K562 (cell line): ENCODE results near the gene ZNF577. TPM values are rescaled to one million over a fixed set of nuclear protein-coding genes. Genes with fewer than 3 reads are reported as not detected.
A peak's percentile ranks its signal among the peaks of the same experiment; 100 is the strongest.

ENCODE experiments used
- BCL6 ChIP-seq: fragments of 250-450 bp; sonication (Bioruptor Pico); IDR thresholded peaks from 2 replicates; pipeline ENCODE4 v1.4.0; 2020
- HDAC6 ChIP-seq: IDR thresholded peaks from 2 replicates; pipeline ENCODE4 v1.6.1; 2012; ENCODE audit warnings: low read depth, mild to moderate bottlenecking, control low read depth, inconsistent platforms, low read length, moderate library complexity
- NCOA4 ChIP-seq: fragments of 450-650 bp; IDR thresholded peaks from 2 replicates; pipeline ENCODE4 v1.6.1; 2018; ENCODE audit warnings: mild to moderate bottlenecking; ENCODE audit not compliant: partially characterized antibody
- NFXL1 ChIP-seq: fragments of 450-650 bp; formaldehyde crosslinking; IDR thresholded peaks from 2 replicates; pipeline ENCODE4 v1.4.0; 2021; ENCODE audit warnings: mild to moderate bottlenecking
- RBM17 ChIP-seq: fragments of 200-400 bp; formaldehyde crosslinking; IDR thresholded peaks from 2 replicates; pipeline ENCODE4 v1.6.1; 2017; ENCODE audit warnings: low read depth, mild to moderate bottlenecking, low read length, borderline replicate concordance
- SMARCB1 ChIP-seq: IDR thresholded peaks from 2 replicates; pipeline ENCODE4 v1.6.1; 2011; ENCODE audit warnings: improper control_type of control experiment, low read depth; ENCODE audit not compliant: insufficient read length
- XRCC5 ChIP-seq: fragments of 200-400 bp; formaldehyde crosslinking; IDR thresholded peaks from 2 replicates; pipeline ENCODE4 v1.6.1; 2017; ENCODE audit warnings: low read depth, mild to moderate bottlenecking, low read length
- ZC3H4 ChIP-seq: sonication (generic); formaldehyde crosslinking; IDR thresholded peaks from 2 replicates; pipeline ENCODE4 v1.9.0; 2021; ENCODE audit warnings: missing genetic modification reagents, borderline replicate concordance
- ZFP1 ChIP-seq: fragments of 450-650 bp; formaldehyde crosslinking; IDR thresholded peaks from 2 replicates; pipeline ENCODE4 v1.4.0; 2020; ENCODE audit warnings: mild to moderate bottlenecking, mixed read lengths
- ZNF165 ChIP-seq: fragments of 250-450 bp; sonication (Bioruptor Pico); IDR thresholded peaks from 2 replicates; pipeline ENCODE4 v1.4.0; 2020; ENCODE audit warnings: borderline replicate concordance
- ZNF644 ChIP-seq: fragments of 200-800 bp; sonication (Bioruptor generic); IDR thresholded peaks from 2 replicates; pipeline ENCODE4 v1.6.1; 2016; ENCODE audit warnings: low read depth, missing genetic modification characterization, missing compliant biosample characterization
- polyA plus RNA-seq, 8 experiments: library from polyadenylated mRNA; depleted of rRNA in 4 of 8; stranded (reverse) in 5 of 8; unstranded in 3 of 8; fragments of >200 nt; fragmentation: Nextera tagmentation in 2 of 8; fragmentation: Illumina TruSeq in 1 of 8; extraction: Ambion mirVana in 2 of 8; extraction: Trizol in 1 of 8; gene quantifications; 2 replicates each; pipeline versions ENCODE4 v1.2.1 to v1.2.3, GENCODE V29; 2011 to 2014; ENCODE audit warnings: inconsistent platforms in 1 of 8, missing spikeins in 1 of 8
- total RNA-seq, 7 experiments: library from RNA; depleted of rRNA in 6 of 7; stranded (reverse); fragments of >200 nt in 6 of 7; fragmentation: Illumina TruSeq in 2 of 7; extraction: Trizol in 2 of 7; gene quantifications; 2 replicates each; pipeline versions ENCODE4 v1.2.1 to v1.2.3, GENCODE V29; 2011 to 2021; ENCODE audit warnings: low replicate concordance in 1 of 7
- TF ChIP-seq, protein P1 (sequence below): sonication (generic); formaldehyde crosslinking; IDR thresholded peaks from 2 replicates; pipeline ENCODE4 v1.8.1; 2023; ENCODE audit warnings: mild to moderate bottlenecking, missing genetic modification reagents
- TF ChIP-seq, protein P2 (sequence below): sonication (generic); formaldehyde crosslinking; IDR thresholded peaks from 2 replicates; pipeline ENCODE4 v1.8.0; 2023; ENCODE audit warnings: mild to moderate bottlenecking, missing genetic modification reagents
- TF ChIP-seq, protein P3 (sequence below), 3 experiments: fragments of 200-800 bp in 1 of 3; fragments of 250-450 bp in 1 of 3; fragments of 450-650 bp in 1 of 3; sonication (Bioruptor Pico) in 1 of 3; sonication (Bioruptor generic) in 1 of 3; formaldehyde crosslinking in 1 of 3; IDR thresholded peaks; 2 replicates each; pipeline versions ENCODE4 v1.6.1 to v1.8.0; 2016 to 2022; ENCODE audit warnings: mild to moderate bottlenecking in 2 of 3, missing genetic modification characterization in 2 of 3, missing compliant biosample characterization in 1 of 3, moderate library complexity in 1 of 3
- TF ChIP-seq, protein P4 (sequence below): sonication (generic); formaldehyde crosslinking; IDR thresholded peaks from 2 replicates; pipeline ENCODE4 v1.8.0; 2022; ENCODE audit warnings: mild to moderate bottlenecking, missing genetic modification reagents
- TF ChIP-seq, protein P5 (sequence below), 2 experiments: IDR thresholded peaks; 2 replicates each; pipeline ENCODE4 v1.6.1; 2011; ENCODE audit warnings: borderline replicate concordance in 1 of 2, control low read depth in 1 of 2, low read depth in 1 of 2, low read length in 1 of 2, mild to moderate bottlenecking in 1 of 2, mixed read lengths in 1 of 2, moderate library complexity in 1 of 2; ENCODE audit not compliant: insufficient read depth in 1 of 2, insufficient read length in 1 of 2, poor library complexity in 1 of 2, severe bottlenecking in 1 of 2; ENCODE audit errors: extremely low read depth in 1 of 2

Gene ZNF577
- total and polyA plus RNA-seq, 9 of the 15 experiments (the other 6 are each of a cell fraction or from before 2014, with no cell fraction given), result 1.3 to 12.7 (median 7.0) TPM

DNA sequence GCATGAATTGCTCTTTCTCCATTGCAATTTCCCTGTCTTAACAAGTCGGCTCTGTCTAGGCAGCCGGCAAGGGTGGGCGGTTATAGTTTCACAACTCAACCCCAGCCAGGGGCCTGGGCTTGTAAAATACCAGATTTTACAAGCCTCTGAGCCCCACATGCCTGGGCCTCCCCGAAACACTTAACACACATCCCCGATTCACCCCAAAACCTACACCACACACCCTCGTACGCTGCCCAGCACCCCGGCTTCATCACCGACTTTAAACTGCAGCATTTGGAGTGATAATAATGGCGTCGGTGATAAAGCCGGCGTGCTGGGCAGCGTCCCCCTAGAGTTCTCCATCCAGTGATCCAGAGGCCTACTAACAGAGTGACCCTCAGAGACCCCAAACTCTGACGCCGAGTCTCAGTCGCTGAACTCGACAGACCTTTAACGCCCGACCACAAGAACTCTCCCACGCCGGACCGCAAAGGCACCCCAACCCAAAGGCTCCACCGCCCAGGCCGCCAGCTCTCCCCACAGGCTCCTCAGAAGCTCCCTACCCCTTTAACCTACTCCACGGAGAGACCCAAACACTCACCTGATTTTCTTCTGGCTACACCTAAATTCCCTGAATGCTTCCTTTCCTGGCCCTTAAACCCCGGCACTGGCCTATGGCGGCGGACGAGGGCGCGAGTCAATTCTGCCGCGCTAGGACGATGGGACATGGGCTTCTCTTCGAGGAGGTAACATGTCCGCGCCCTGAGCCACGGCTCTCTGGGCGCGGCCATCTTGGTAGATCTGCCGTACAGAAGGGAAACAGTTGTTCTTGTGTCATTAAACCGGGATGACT, 16.8 kb upstream of the ZNF577 start, which contains the start of gene ZNF649 (continued):
- TF ChIP-seq XRCC5 (no peak; the same call in 1 of the 2 replicates), HDAC6 (no peak), ZC3H4 (CRISPR knock-in tag) (no peak), ZNF644 (tag) (peak; percentile 95), NFXL1 (CRISPR knock-in tag) (no peak), BCL6 (CRISPR knock-in tag) (no peak), NCOA4 (no peak), RBM17 (no peak), ZNF165 (no peak), ZFP1 (no peak), SMARCB1 (no peak)
- TF ChIP-seq, protein P1, sequence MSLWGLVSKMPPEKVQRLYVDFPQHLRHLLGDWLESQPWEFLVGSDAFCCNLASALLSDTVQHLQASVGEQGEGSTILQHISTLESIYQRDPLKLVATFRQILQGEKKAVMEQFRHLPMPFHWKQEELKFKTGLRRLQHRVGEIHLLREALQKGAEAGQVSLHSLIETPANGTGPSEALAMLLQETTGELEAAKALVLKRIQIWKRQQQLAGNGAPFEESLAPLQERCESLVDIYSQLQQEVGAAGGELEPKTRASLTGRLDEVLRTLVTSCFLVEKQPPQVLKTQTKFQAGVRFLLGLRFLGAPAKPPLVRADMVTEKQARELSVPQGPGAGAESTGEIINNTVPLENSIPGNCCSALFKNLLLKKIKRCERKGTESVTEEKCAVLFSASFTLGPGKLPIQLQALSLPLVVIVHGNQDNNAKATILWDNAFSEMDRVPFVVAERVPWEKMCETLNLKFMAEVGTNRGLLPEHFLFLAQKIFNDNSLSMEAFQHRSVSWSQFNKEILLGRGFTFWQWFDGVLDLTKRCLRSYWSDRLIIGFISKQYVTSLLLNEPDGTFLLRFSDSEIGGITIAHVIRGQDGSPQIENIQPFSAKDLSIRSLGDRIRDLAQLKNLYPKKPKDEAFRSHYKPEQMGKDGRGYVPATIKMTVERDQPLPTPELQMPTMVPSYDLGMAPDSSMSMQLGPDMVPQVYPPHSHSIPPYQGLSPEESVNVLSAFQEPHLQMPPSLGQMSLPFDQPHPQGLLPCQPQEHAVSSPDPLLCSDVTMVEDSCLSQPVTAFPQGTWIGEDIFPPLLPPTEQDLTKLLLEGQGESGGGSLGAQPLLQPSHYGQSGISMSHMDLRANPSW (CRISPR knock-in tag), result no peak
- TF ChIP-seq, protein P2, sequence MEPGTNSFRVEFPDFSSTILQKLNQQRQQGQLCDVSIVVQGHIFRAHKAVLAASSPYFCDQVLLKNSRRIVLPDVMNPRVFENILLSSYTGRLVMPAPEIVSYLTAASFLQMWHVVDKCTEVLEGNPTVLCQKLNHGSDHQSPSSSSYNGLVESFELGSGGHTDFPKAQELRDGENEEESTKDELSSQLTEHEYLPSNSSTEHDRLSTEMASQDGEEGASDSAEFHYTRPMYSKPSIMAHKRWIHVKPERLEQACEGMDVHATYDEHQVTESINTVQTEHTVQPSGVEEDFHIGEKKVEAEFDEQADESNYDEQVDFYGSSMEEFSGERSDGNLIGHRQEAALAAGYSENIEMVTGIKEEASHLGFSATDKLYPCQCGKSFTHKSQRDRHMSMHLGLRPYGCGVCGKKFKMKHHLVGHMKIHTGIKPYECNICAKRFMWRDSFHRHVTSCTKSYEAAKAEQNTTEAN, result no peak
- TF ChIP-seq, protein P3, sequence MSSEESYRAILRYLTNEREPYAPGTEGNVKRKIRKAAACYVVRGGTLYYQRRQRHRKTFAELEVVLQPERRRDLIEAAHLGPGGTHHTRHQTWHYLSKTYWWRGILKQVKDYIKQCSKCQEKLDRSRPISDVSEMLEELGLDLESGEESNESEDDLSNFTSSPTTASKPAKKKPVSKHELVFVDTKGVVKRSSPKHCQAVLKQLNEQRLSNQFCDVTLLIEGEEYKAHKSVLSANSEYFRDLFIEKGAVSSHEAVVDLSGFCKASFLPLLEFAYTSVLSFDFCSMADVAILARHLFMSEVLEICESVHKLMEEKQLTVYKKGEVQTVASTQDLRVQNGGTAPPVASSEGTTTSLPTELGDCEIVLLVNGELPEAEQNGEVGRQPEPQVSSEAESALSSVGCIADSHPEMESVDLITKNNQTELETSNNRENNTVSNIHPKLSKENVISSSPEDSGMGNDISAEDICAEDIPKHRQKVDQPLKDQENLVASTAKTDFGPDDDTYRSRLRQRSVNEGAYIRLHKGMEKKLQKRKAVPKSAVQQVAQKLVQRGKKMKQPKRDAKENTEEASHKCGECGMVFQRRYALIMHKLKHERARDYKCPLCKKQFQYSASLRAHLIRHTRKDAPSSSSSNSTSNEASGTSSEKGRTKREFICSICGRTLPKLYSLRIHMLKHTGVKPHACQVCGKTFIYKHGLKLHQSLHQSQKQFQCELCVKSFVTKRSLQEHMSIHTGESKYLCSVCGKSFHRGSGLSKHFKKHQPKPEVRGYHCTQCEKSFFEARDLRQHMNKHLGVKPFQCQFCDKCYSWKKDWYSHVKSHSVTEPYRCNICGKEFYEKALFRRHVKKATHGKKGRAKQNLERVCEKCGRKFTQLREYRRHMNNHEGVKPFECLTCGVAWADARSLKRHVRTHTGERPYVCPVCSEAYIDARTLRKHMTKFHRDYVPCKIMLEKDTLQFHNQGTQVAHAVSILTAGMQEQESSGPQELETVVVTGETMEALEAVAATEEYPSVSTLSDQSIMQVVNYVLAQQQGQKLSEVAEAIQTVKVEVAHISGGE (CRISPR knock-in tag; IDR thresholded peaks at IDR 0.05), result peak in 1 of 3 experiments; percentile 79; a peak in 2 of 6 replicates
- TF ChIP-seq, protein P4, sequence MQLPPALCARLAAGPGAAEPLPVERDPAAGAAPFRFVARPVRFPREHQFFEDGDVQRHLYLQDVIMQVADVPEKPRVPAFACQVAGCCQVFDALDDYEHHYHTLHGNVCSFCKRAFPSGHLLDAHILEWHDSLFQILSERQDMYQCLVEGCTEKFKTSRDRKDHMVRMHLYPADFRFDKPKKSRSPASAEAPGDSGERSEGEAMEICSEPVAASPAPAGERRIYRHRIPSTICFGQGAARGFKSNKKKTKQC (CRISPR knock-in tag), result no peak
- TF ChIP-seq, protein P5, sequence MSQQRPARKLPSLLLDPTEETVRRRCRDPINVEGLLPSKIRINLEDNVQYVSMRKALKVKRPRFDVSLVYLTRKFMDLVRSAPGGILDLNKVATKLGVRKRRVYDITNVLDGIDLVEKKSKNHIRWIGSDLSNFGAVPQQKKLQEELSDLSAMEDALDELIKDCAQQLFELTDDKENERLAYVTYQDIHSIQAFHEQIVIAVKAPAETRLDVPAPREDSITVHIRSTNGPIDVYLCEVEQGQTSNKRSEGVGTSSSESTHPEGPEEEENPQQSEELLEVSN (IDR thresholded peaks at IDR 0.05; ENCODE audit: borderline replicate concordance in 1 of 2, extremely low read depth in 1 of 2, insufficient read depth in 1 of 2, insufficient read length in 1 of 2, low read depth in 1 of 2, low read length in 1 of 2, poor library complexity in 1 of 2, severe bottlenecking in 1 of 2), result peak; percentile 67 to 84
